ENCODE measurements around the gene CNOT4.
"Not testable (repeated sequence)": the region's sequence is repeated elsewhere in the genome, so short reads cannot be mapped to it uniquely, and the experiment has no call there.

The CNOT4 gene

DNA sequence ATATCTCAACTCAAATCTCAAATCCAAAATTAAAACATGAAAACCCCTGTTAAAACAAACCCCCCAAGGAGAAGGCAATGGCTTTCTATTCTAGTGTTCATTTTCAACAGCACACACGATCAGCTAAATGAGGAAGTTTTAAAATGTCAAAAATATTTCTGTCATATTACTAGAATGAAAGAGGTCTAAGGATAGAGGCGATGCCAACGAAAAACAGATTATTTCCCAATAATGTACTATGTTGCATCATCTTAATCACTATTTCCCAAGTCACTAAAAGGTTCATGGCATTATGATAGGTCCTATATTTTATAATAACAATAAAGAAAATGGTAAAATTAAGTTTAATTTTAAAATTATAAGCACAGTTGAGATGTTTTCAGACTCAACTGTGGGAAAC is 10.1 kb downstream of the CNOT4 start:
- Histone ChIP-seq H4K20me1 (ENCODE audit: insufficient read depth, low read length) (peaks cover 64% of the 10 kb centered on the region), H3K27ac (ENCODE audit: low read length) (no peak overlapping the region), H3K79me2 (ENCODE audit: low read length) (peaks cover 89% of the 10 kb centered on the region)

GRCh38 chr7:135497161-135497560 is 12.7 kb downstream of the CNOT4 start:
- not testable (repeated sequence) for H3K27me3 ChIP-seq (ENCODE audit: low read depth, low read length); H3K4me1 ChIP-seq (ENCODE audit: low read length); H3K27ac ChIP-seq (ENCODE audit: low read length); H2AFZ ChIP-seq (ENCODE audit: low read depth, low read length); H3K4me3 ChIP-seq (ENCODE audit: low read length); H3K9me3 ChIP-seq (ENCODE audit: insufficient read depth, low read length); H3K36me3 ChIP-seq (replicated peaks; ENCODE audit: low read depth, low read length); H3K4me2 ChIP-seq (ENCODE audit: low read length); H3K9ac ChIP-seq (ENCODE audit: low read length)
- Histone ChIP-seq H3K79me2 (ENCODE audit: low read length) (peaks cover 94% of the 10 kb centered on the region), H4K20me1 (ENCODE audit: insufficient read depth, low read length) (peaks cover 75% of the 10 kb centered on the region)

More for the DNA sequence above, 10.1 kb downstream of the CNOT4 start:
- Histone ChIP-seq H3K9ac (ENCODE audit: low read length) (no peak overlapping the region), H3K27me3 (ENCODE audit: low read depth, low read length) (no peaks in the 10 kb centered on the region), H3K4me3 (ENCODE audit: low read length) (no peak overlapping the region), H3K4me2 (ENCODE audit: low read length) (no peak overlapping the region), H3K4me1 (ENCODE audit: low read length) (no peaks in the 10 kb centered on the region), H3K9me3 (ENCODE audit: insufficient read depth, low read length) (no peaks in the 10 kb centered on the region), H2AFZ (ENCODE audit: low read depth, low read length) (no peak overlapping the region), H3K36me3 (replicated peaks; ENCODE audit: low read depth, low read length) (no peaks in the 10 kb centered on the region)
- TF ChIP-seq CTCF (IDR thresholded peaks at IDR 0.05; ENCODE audit: low read depth, low read length): no peak
- no peak for TF ChIP-seq EZH2phosphoT487 (IDR thresholded peaks at IDR 0.05; ENCODE audit: low read depth)

- Histone ChIP-seq H3K9ac (ENCODE audit: low read length) (no peak overlapping the region), H2AFZ (ENCODE audit: low read depth, low read length) (no peak overlapping the region), H3K79me2 (ENCODE audit: low read length) (peaks cover 87% of the 10 kb centered on the region), H3K27me3 (ENCODE audit: low read depth, low read length) (no peaks in the 10 kb centered on the region), H3K4me3 (ENCODE audit: low read length) (no peak overlapping the region), H3K9me3 (ENCODE audit: insufficient read depth, low read length) (no peaks in the 10 kb centered on the region), H3K4me1 (ENCODE audit: low read length) (no peaks in the 10 kb centered on the region), H3K36me3 (replicated peaks; ENCODE audit: low read depth, low read length) (no peaks in the 10 kb centered on the region), H3K4me2 (ENCODE audit: low read length) (no peak overlapping the region), H3K27ac (ENCODE audit: low read length) (no peak overlapping the region), H4K20me1 (ENCODE audit: insufficient read depth, low read length) (peaks cover 65% of the 10 kb centered on the region)
- TF ChIP-seq CTCF (IDR thresholded peaks at IDR 0.05; ENCODE audit: low read depth, low read length): no peak
- no peak for TF ChIP-seq EZH2phosphoT487 (IDR thresholded peaks at IDR 0.05; ENCODE audit: low read depth)
These were observed 16.5 kb downstream of the CNOT4 start for GRCh38 chr7:135493362-135493761.

- Histone ChIP-seq H3K4me2 (ENCODE audit: low read length) (no peak overlapping the region), H3K9me3 (ENCODE audit: insufficient read depth, low read length) (no peaks in the 10 kb centered on the region), H3K9ac (ENCODE audit: low read length) (no peak overlapping the region), H3K79me2 (ENCODE audit: low read length) (peaks cover 83% of the 10 kb centered on the region), H3K27me3 (ENCODE audit: low read depth, low read length) (no peaks in the 10 kb centered on the region), H3K4me3 (ENCODE audit: low read length) (no peak overlapping the region), H3K27ac (ENCODE audit: low read length) (no peak overlapping the region), H4K20me1 (ENCODE audit: insufficient read depth, low read length) (peaks cover 54% of the 10 kb centered on the region), H3K36me3 (replicated peaks; ENCODE audit: low read depth, low read length) (no peaks in the 10 kb centered on the region), H3K4me1 (ENCODE audit: low read length) (no peaks in the 10 kb centered on the region), H2AFZ (ENCODE audit: low read depth, low read length) (no peak overlapping the region)
- TF ChIP-seq EZH2phosphoT487 (IDR thresholded peaks at IDR 0.05; ENCODE audit: low read depth) (no peak), CTCF (IDR thresholded peaks at IDR 0.05; ENCODE audit: low read depth, low read length) (no peak)
These were observed 17.8 kb downstream of the CNOT4 start for GRCh38 chr7:135492151-135492550.

DNA sequence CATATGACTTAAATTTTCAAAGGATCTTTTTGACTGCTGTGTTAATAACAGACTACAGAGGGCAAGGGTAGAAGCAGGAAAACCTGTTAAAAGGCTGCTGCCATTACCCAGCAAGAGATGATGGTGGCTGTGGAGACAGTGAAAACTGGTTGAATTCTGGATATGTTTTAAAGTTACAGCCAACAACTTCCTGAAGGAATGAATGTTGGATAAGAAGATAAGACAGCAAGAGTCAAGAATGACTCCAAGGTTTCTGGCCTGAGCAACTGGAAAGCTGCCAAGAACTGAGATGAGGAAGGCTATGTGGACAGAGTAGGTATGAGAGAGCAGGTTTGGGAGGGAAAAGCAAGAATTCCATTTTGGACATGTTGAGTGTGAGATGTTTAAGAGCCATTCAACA is 19.1 kb downstream of the CNOT4 start:
- Histone ChIP-seq H2AFZ (ENCODE audit: low read depth, low read length) (no peak overlapping the region), H3K27ac (ENCODE audit: low read length) (no peak overlapping the region), H3K4me2 (ENCODE audit: low read length) (no peak overlapping the region), H3K4me1 (ENCODE audit: low read length) (no peaks in the 10 kb centered on the region), H3K79me2 (ENCODE audit: low read length) (peaks cover 80% of the 10 kb centered on the region), H3K36me3 (replicated peaks; ENCODE audit: low read depth, low read length) (no peaks in the 10 kb centered on the region), H3K27me3 (ENCODE audit: low read depth, low read length) (no peaks in the 10 kb centered on the region), H3K9me3 (ENCODE audit: insufficient read depth, low read length) (no peaks in the 10 kb centered on the region), H4K20me1 (ENCODE audit: insufficient read depth, low read length) (peaks cover 54% of the 10 kb centered on the region), H3K9ac (ENCODE audit: low read length) (no peak overlapping the region), H3K4me3 (ENCODE audit: low read length) (no peak overlapping the region)
- TF ChIP-seq CTCF (IDR thresholded peaks at IDR 0.05; ENCODE audit: low read depth, low read length): no peak
- no peak for TF ChIP-seq EZH2phosphoT487 (IDR thresholded peaks at IDR 0.05; ENCODE audit: low read depth)
